ENCODE measurements around the gene KCNJ14.

Gene KCNJ14

GRCh38 chr19:48455171-48455907 is at the start of gene KCNJ14:
TSS of gene KCNJ14 (plus strand) at chr19:48455574. CDS start at chr19:48461725, 6,151 bp downstream.
- no peak for DNase-seq (ENCODE audit: low spot score)

- DNase-seq (ENCODE audit: low spot score), result no peak
Observed at GRCh38 chr19:48405850-48406249, 49.5 kb upstream of the KCNJ14 start.

- DNase-seq (ENCODE audit: low spot score), result no peak
Observed at GRCh38 chr19:48413879-48414587, 41.3 kb upstream of the KCNJ14 start.

GRCh38 chr19:48415395-48415794 is 40.0 kb upstream of the KCNJ14 start:
- DNase-seq (ENCODE audit: low spot score), result peak; percentile 69

- no peak for DNase-seq (ENCODE audit: low spot score)
Observed at GRCh38 chr19:48415806-48416221, 39.6 kb upstream of the KCNJ14 start.

- DNase-seq (ENCODE audit: low spot score), result no peak
Observed at GRCh38 chr19:48417421-48417820, 38.0 kb upstream of the KCNJ14 start.

GRCh38 chr19:48418317-48419064 is 36.9 kb upstream of the KCNJ14 start:
- no peak for DNase-seq (ENCODE audit: low spot score)

GRCh38 chr19:48419158-48419920 is 36.0 kb upstream of the KCNJ14 start:
- peak; percentile 74 for DNase-seq (ENCODE audit: low spot score)

GRCh38 chr19:48421548-48421947 is 33.8 kb upstream of the KCNJ14 start:
- no peak for DNase-seq (ENCODE audit: low spot score)

- no peak for DNase-seq (ENCODE audit: low spot score)
Observed at GRCh38 chr19:48424694-48425219, 30.6 kb upstream of the KCNJ14 start.

- DNase-seq (ENCODE audit: low spot score), result no peak
Observed at GRCh38 chr19:48428670-48429069, 26.7 kb upstream of the KCNJ14 start.

- no peak for DNase-seq (ENCODE audit: low spot score)
Observed at GRCh38 chr19:48433337-48433736, 22.0 kb upstream of the KCNJ14 start.

GRCh38 chr19:48436586-48436985 is 18.8 kb upstream of the KCNJ14 start:
- DNase-seq (ENCODE audit: low spot score), result no peak

- no peak for DNase-seq (ENCODE audit: low spot score)
Observed at GRCh38 chr19:48441360-48442050, 13.9 kb upstream of the KCNJ14 start.

- DNase-seq (ENCODE audit: low spot score), result no peak
Observed at GRCh38 chr19:48442116-48443035, 13.0 kb upstream of the KCNJ14 start.

- no peak for DNase-seq (ENCODE audit: low spot score)
Observed at GRCh38 chr19:48443256-48443655, 12.1 kb upstream of the KCNJ14 start.

GRCh38 chr19:48443731-48444128 is 11.6 kb upstream of the KCNJ14 start:
- DNase-seq (ENCODE audit: low spot score), result no peak

- DNase-seq (ENCODE audit: low spot score), result no peak
Observed at GRCh38 chr19:48444129-48444935, 11.0 kb upstream of the KCNJ14 start.

- no peak for DNase-seq (ENCODE audit: low spot score)
Observed at GRCh38 chr19:48444936-48445200, 10.5 kb upstream of the KCNJ14 start.

GRCh38 chr19:48445256-48445605 is 10.1 kb upstream of the KCNJ14 start:
- DNase-seq (ENCODE audit: low spot score), result no peak
